Fibroblast of pulmonary artery (primary cell): ENCODE measurements around the gene KRT28.

Experiments
- DNase-seq: peaks from one replicate; pipeline ENCODE4 v3.0.0-alpha.2; 2010; ENCODE audit warnings: low read depth
- H3K4me3 ChIP-seq: replicated peaks from 2 replicates; pipeline ENCODE4 v1.5.1; 2011; ENCODE audit warnings: low read depth, mild to moderate bottlenecking, control low read depth, low read length, moderate library complexity
- TF ChIP-seq, protein P1 (sequence below): IDR thresholded peaks from 2 replicates; pipeline ENCODE4 v1.5.1; 2011; ENCODE audit warnings: mild to moderate bottlenecking, control low read depth, low read length, inconsistent platforms; ENCODE audit errors: missing control alignments

The KRT28 gene

DNA sequence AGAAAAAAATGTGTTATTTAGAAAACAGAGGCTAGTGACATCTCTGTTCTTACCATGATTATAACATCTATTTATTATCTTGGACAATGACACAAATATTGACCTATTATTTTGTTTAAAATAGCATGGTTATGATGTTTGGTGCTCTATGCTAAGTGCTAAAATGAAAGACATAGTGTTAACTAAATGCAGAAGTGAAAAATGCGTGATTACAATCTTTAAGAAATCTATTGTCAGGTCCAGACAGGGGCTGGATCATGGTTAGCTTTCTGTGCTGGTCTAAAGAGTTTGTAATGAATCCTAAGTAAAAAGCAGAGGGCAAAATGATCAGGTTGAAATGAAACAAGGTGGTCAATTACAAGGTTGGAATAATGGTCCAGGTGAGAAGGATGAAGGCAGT lies 622 bp upstream of the KRT28 start:
- no peak overlapping the region for H3K4me3 ChIP-seq
- no peak for DNase-seq
- TF ChIP-seq, protein P1, sequence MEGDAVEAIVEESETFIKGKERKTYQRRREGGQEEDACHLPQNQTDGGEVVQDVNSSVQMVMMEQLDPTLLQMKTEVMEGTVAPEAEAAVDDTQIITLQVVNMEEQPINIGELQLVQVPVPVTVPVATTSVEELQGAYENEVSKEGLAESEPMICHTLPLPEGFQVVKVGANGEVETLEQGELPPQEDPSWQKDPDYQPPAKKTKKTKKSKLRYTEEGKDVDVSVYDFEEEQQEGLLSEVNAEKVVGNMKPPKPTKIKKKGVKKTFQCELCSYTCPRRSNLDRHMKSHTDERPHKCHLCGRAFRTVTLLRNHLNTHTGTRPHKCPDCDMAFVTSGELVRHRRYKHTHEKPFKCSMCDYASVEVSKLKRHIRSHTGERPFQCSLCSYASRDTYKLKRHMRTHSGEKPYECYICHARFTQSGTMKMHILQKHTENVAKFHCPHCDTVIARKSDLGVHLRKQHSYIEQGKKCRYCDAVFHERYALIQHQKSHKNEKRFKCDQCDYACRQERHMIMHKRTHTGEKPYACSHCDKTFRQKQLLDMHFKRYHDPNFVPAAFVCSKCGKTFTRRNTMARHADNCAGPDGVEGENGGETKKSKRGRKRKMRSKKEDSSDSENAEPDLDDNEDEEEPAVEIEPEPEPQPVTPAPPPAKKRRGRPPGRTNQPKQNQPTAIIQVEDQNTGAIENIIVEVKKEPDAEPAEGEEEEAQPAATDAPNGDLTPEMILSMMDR, result no peak

DNA sequence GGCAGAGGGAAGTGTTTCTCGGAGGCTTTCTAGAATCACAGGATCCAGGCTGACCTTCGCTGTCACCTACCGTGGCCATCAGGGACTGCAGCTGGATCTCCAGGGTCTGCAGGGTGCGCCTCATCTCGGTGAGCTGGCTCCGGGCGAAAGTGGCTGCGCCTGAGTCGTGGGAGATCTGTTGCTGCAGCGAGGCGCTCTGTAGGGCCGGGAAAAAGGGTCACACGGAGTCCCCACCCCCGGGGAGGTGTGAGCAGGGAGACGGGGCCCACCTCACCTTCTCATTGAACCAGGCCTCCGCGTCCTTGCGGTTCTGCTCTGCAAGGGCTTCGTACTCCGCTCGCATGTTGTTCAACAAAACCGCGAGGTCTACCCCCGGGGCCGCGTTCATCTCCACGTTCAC lies 2.9 kb downstream of the KRT28 start:
- TF ChIP-seq, protein P1, result no peak
- no peak for DNase-seq
- no peak overlapping the region for H3K4me3 ChIP-seq

GRCh38 chr17:40795019-40795667 lies 4.6 kb downstream of the KRT28 start:
- H3K4me3 ChIP-seq, result no peak overlapping the region
- TF ChIP-seq, protein P1, result no peak
- no peak for DNase-seq

- H3K4me3 ChIP-seq, result no peak overlapping the region
- DNase-seq, result no peak
- TF ChIP-seq, protein P1, result no peak
Measured at GRCh38 chr17:40794466-40794865, 5.3 kb downstream of the KRT28 start.

GRCh38 chr17:40793832-40794231 lies 5.9 kb downstream of the KRT28 start:
- no peak overlapping the region for H3K4me3 ChIP-seq
- DNase-seq, result no peak
- TF ChIP-seq, protein P1, result no peak

DNA sequence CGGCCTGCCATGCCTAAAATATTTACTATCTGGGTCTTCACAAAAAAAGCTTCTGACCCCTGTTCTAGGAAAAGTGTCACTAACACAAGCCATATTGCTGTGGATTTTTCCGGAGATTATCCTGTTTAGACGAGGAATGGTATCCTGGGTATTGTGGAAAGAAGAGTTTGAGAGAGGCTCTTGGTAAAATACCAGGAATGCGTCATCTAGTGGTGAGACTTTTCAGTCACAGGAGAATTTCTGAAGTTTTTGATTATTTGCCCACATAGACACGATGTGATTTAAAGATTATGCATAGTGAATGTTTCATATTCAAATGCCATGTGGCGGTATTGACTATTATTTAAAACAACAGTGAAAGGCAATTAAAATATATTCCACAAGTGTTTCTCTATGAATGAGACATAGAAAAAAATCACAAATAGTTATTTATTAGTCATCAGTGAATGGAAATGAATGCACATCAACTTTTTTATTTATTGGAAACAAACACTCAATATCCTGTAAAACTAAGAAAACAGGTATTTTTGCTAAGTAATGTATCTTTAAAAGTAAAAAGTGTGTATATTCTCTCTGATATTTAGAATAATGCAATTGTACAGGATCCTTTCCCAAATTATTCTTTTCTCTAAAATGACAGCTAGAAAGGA lies 7.8 kb downstream of the KRT28 start:
- TF ChIP-seq, protein P1, result peak; percentile 72

GRCh38 chr17:40791111-40791510 lies 8.6 kb downstream of the KRT28 start:
- no peak for DNase-seq
- H3K4me3 ChIP-seq, result no peak overlapping the region
- TF ChIP-seq, protein P1, result no peak

More for the DNA sequence above, 7.8 kb downstream of the KRT28 start:
- peak; percentile 65 for DNase-seq
- H3K4me3 ChIP-seq, result no peak overlapping the region
